GM12878 (cell line): ENCODE results near the gene NFKBIE. TPM values are rescaled to one million over a fixed set of nuclear protein-coding genes. Genes with fewer than 3 reads are reported as not detected.
A peak's percentile ranks its signal among the peaks of the same experiment; 100 is the strongest.

ENCODE experiments used
- ATAC-seq: fragments of 200-7000 bp; cut with Tn5 transposase; 3 replicates; pipeline ENCODE4 v1.9.1; 2020; ENCODE audit warnings: mild to moderate bottlenecking, moderate library complexity
- BruUV-seq: library from RNA; stranded (reverse); fragments of 400-500 nt; replicated peaks from 2 replicates; lab custom pipeline; 2021; lab: Mats Ljungman, UMichigan
- CTCF ChIA-PET: fragments of 300-600 bp; sonication (Branson Sonifier 250); formaldehyde crosslinking; extraction: SDS; loops from one replicate; lab custom pipeline; 2021; ENCODE audit warnings: inconsistent platforms; lab: Yijun Ruan, JAX
- POLR2A ChIA-PET: fragments of 350-600 bp; formaldehyde crosslinking; extraction: SDS; loops from one replicate; lab custom pipeline; 2021; ENCODE audit warnings: inconsistent platforms; lab: Charles Lee
- RAD21 ChIA-PET: fragments of 300-600 bp; sonication (Branson Sonifier 250); formaldehyde crosslinking; loops from one replicate; lab custom pipeline; 2023; ENCODE audit warnings: antibody characterized with exemption; ENCODE audit not compliant: unreplicated experiment; lab: Charles Lee
- SMC1A ChIA-PET: fragments of 300-600 bp; sonication (Branson Sonifier 250); formaldehyde crosslinking; loops from one replicate; lab custom pipeline; 2023; ENCODE audit not compliant: unreplicated experiment, uncharacterized antibody; lab: Charles Lee
- DNase-seq: peaks from one replicate; pipeline ENCODE4 v3.0.0-alpha.2; 2011; ENCODE audit warnings: low read depth, low spot score
- FAIRE-seq: peaks from 3 replicates; lab custom pipeline; 2011; peaks lifted over from hg19 to GRCh38; lab: Jason Lieb, UNC
- H2AFZ ChIP-seq: 2 replicates; pipeline ENCODE4 v1.6.0; 2011; ENCODE audit warnings: low read depth, low read length, control low read depth; ENCODE audit not compliant: control insufficient read depth
- H3K27ac ChIP-seq: 2 replicates; pipeline ENCODE4 v1.5.1; 2011; ENCODE audit warnings: control low read depth; ENCODE audit not compliant: control insufficient read depth, insufficient read depth
- H3K27me3 ChIP-seq, 2 experiments: replicated peaks in 1 of 2; 2 replicates each; pipeline versions ENCODE4 v1.6.0 to v1.6.1; 2011; ENCODE audit warnings: low read length in 1 of 2; ENCODE audit not compliant: control insufficient read depth in 2 of 2, insufficient read depth in 2 of 2
- H3K36me3 ChIP-seq, 2 experiments: 2 replicates each; pipeline ENCODE4 v1.5.1; 2011; ENCODE audit warnings: low read length in 1 of 2; ENCODE audit not compliant: control insufficient read depth in 2 of 2, insufficient read depth in 2 of 2
- H3K4me1 ChIP-seq: 2 replicates; pipeline ENCODE4 v1.6.1; 2011; ENCODE audit warnings: mild to moderate bottlenecking, low read length, moderate library complexity, mixed read lengths; ENCODE audit not compliant: control insufficient read depth, insufficient read depth
- H3K4me2 ChIP-seq: 2 replicates; pipeline ENCODE4 v1.6.0; 2011; ENCODE audit warnings: control low read depth; ENCODE audit not compliant: control insufficient read depth, insufficient read depth
- H3K4me3 ChIP-seq: fragments of 200-600 bp; sonication (generic); 2 replicates; pipeline ENCODE4 v1.5.1; 2016
- H3K79me2 ChIP-seq: 2 replicates; pipeline ENCODE4 v1.6.0; 2011; ENCODE audit warnings: low read length; ENCODE audit not compliant: control insufficient read depth, insufficient read depth
- H3K9ac ChIP-seq: 2 replicates; pipeline ENCODE4 v1.8.0; 2011; ENCODE audit warnings: low read length, control low read depth, mixed read lengths; ENCODE audit not compliant: control insufficient read depth, insufficient read depth
- H3K9me3 ChIP-seq: replicated peaks from 3 replicates; pipeline ENCODE4 v1.5.1; 2011; ENCODE audit warnings: mild to moderate bottlenecking, low read length; ENCODE audit not compliant: control insufficient read depth, insufficient read depth
- H4K20me1 ChIP-seq: 2 replicates; pipeline ENCODE4 v1.6.0; 2011; ENCODE audit not compliant: control insufficient read depth, insufficient read depth
- BMI1 ChIP-seq: fragments of 450-650 bp; IDR thresholded peaks from 2 replicates; pipeline ENCODE4 v1.6.1; 2016; ENCODE audit warnings: mild to moderate bottlenecking, moderate library complexity, borderline replicate concordance
- E4F1 ChIP-seq: fragments of 450-650 bp; IDR thresholded peaks from 2 replicates; pipeline ENCODE4 v1.6.1; 2018; ENCODE audit warnings: borderline replicate concordance, mild to moderate bottlenecking; ENCODE audit not compliant: partially characterized antibody
- LARP7 ChIP-seq: fragments of 450-650 bp; IDR thresholded peaks from 2 replicates; pipeline ENCODE4 v1.6.1; 2017; ENCODE audit warnings: mild to moderate bottlenecking
- MYB ChIP-seq: fragments of 150-350 bp; IDR thresholded peaks from 2 replicates; pipeline ENCODE4 v1.6.1; 2014; ENCODE audit warnings: mild to moderate bottlenecking, low read depth, low read length, borderline replicate concordance
- NFXL1 ChIP-seq: fragments of 450-650 bp; IDR thresholded peaks from 2 replicates; pipeline ENCODE4 v1.6.1; 2017; ENCODE audit warnings: antibody characterized with exemption, mild to moderate bottlenecking, borderline replicate concordance
- NR2C2 ChIP-seq: IDR thresholded peaks from 2 replicates; pipeline ENCODE4 v1.6.1; 2011; ENCODE audit warnings: borderline replicate concordance, low read depth; ENCODE audit not compliant: control insufficient read depth, insufficient read length
- SMAD5 ChIP-seq: IDR thresholded peaks from 2 replicates; pipeline ENCODE4 v1.6.1; 2016; ENCODE audit warnings: antibody characterized with exemption, low read depth
- TBL1XR1 ChIP-seq: IDR thresholded peaks from 2 replicates; pipeline ENCODE4 v1.6.1; 2012; ENCODE audit warnings: low read depth, low read length, improper control_type of control experiment
- WGBS: methylation state at CpG from one replicate; pipeline ENCODE4 v1.1.6; 2016; ENCODE audit warnings: low lambda C conversion rate; ENCODE audit not compliant: insufficient replicate concordance, insufficient coverage; ENCODE audit errors: missing lambda C conversion rate; 5-methylcytosine and 5-hydroxymethylcytosine counted together
- in situ Hi-C: fragments of 300-500 bp; cut with MboI; formaldehyde crosslinking; loops from 9 replicates; pipeline ENCODE4 v1.14.3; 2018; ENCODE audit warnings: mixed read lengths
- intact Hi-C: fragments of 100-400 bp; cut with micrococcal nuclease; formaldehyde crosslinking; loops from one replicate; pipeline ENCODE4 v1.14.2; 2022; ENCODE audit not compliant: unreplicated experiment
- polyA plus RNA-seq, 11 experiments: library from polyadenylated mRNA; depleted of rRNA in 4 of 11; unstranded in 6 of 11; stranded (reverse) in 5 of 11; fragments of >200 nt; fragmentation: Nextera tagmentation in 4 of 11; fragmentation: Illumina TruSeq in 1 of 11; extraction: Ambion mirVana in 4 of 11; extraction: Trizol in 1 of 11; gene quantifications; 1 replicate in 1 of 11; 2 replicates in 10 of 11; pipeline versions ENCODE4 v1.2.1 to v1.2.3, GENCODE V29; 2011 to 2016; ENCODE audit warnings: inconsistent platforms in 2 of 11, missing spikeins in 2 of 11, low read depth in 1 of 11
- total RNA-seq, 4 experiments: library from RNA; depleted of rRNA in 3 of 4; stranded (reverse); fragments of >200 nt in 3 of 4; fragmentation: Illumina TruSeq in 1 of 4; extraction: Trizol in 1 of 4; gene quantifications; 2 replicates each; pipeline versions ENCODE4 v1.2.1 to v1.2.3, GENCODE V29; 2013 to 2021

NFKBIE gene
- total and polyA plus RNA-seq, 10 of the 15 experiments (the other 5 are each of a cell fraction or from before 2014, with no cell fraction given), result 10.4 to 106 (median 38.8) TPM

- TF ChIP-seq BMI1 (peak; percentile 22; the same call in 1 of the 2 replicates), E4F1 (no peak), NR2C2 (no peak), NFXL1 (no peak)
These were observed 19.3 kb downstream of the NFKBIE start (continued) for GRCh38 chr6:44245912-44246662.

- intact Hi-C loops, result no loop called here
- no peak for DNase-seq
These were observed 19.9 kb downstream of the NFKBIE start for GRCh38 chr6:44245391-44245911.

More at GRCh38 chr6:44245391-44245911, 19.9 kb downstream of the NFKBIE start:
- Histone ChIP-seq H3K4me3 (peak overlapping the region; percentile 95), H4K20me1 (peaks cover 9% of the 10 kb centered on the region; the same call in 1 of the 2 replicates), H3K9me3 (no peaks in the 10 kb centered on the region), H3K36me3 (peaks cover 12 to 15% of the 10 kb centered on the region in 2 experiments), H3K79me2 (peaks cover 41% of the 10 kb centered on the region), H3K4me1 (peaks cover 7% of the 10 kb centered on the region; the same call in 1 of the 2 replicates), H2AFZ (peak overlapping the region; percentile 92), H3K27me3 (no peaks in the 10 kb centered on the region), H3K4me2 (peak overlapping the region; percentile 82), H3K27ac (no peak overlapping the region; the same call in 1 of the 2 replicates), H3K9ac (peak overlapping the region; percentile 28; the same call in 1 of the 2 replicates)
- CTCF ChIA-PET, result interaction anchor here (0.8 to 7.7 kb wide), 12 partner anchors 8 to 93 kb away, joined by 3 to 39 read pairs (median 6); partner anchors contain the start of genes AARS2 and SLC29A1
- SMC1A ChIA-PET, result interaction anchor here (1.4 to 4.2 kb wide), 3 partner anchors 11 to 26 kb away, joined by 4 to 25 read pairs (median 7); partner anchors contain the start of gene SLC35B2
- TF ChIP-seq LARP7, result no peak
- TF ChIP-seq MYB, result no peak
- TF ChIP-seq SMAD5, result 0 out of 2 replicates have a peak, but pooled peaks have one; percentile 26
- TF ChIP-seq TBL1XR1, result no peak
- in situ Hi-C loops, result no loop called here
- ATAC-seq (no peak), FAIRE-seq (no peak)
- 76% methylated on average over 12 of the region's 12 CpGs for WGBS
- RAD21 ChIA-PET, result interaction anchor here (1.0 to 3.6 kb wide), 7 partner anchors 11 to 73 kb away, joined by 3 to 28 read pairs (median 12); partner anchors contain the start of genes SLC29A1 and SLC35B2
- no TSS peak for BruUV-seq
- POLR2A ChIA-PET, result interaction anchor here (1.4 to 6.3 kb wide), 5 partner anchors 8 to 122 kb away, joined by 4 to 131 read pairs (median 8); partner anchors contain the start of genes SLC29A1 and SLC35B2
